NT2/D1 (cell line): Measurements from ENCODE around the gene SAP30.

Experiments used
- DNase-seq: peaks from one replicate; pipeline ENCODE4 v3.0.0-alpha.2; 2011; ENCODE audit warnings: low read depth, low spot score
- H3K27me3 ChIP-seq: 2 replicates; pipeline ENCODE4 v1.6.0; 2011; ENCODE audit warnings: mild to moderate bottlenecking; ENCODE audit not compliant: insufficient read length, insufficient read depth
- H3K36me3 ChIP-seq: 2 replicates; pipeline ENCODE4 v1.6.1; 2011; ENCODE audit warnings: mild to moderate bottlenecking, low read length, mixed read lengths; ENCODE audit not compliant: insufficient read depth, insufficient read length
- H3K4me1 ChIP-seq: 2 replicates; pipeline ENCODE4 v1.5.1; 2011; ENCODE audit not compliant: insufficient read depth, insufficient read length
- H3K4me3 ChIP-seq: 2 replicates; pipeline ENCODE4 v1.5.1; 2011; ENCODE audit warnings: low read depth; ENCODE audit not compliant: insufficient read length
- H3K9ac ChIP-seq: 2 replicates; pipeline ENCODE4 v1.6.0; 2011; ENCODE audit warnings: low read depth; ENCODE audit not compliant: insufficient read length
- H3K9me3 ChIP-seq: 2 replicates; pipeline ENCODE4 v1.5.1; 2011; ENCODE audit warnings: mild to moderate bottlenecking, low read length; ENCODE audit not compliant: insufficient read depth
- SUZ12 ChIP-seq: IDR thresholded peaks from 2 replicates; pipeline ENCODE4 v1.6.1; 2011; ENCODE audit not compliant: insufficient read length, insufficient read depth; ENCODE audit errors: extremely low read depth
- YY1 ChIP-seq: IDR thresholded peaks from 2 replicates; pipeline ENCODE4 v1.6.1; 2011; ENCODE audit not compliant: insufficient read length, insufficient read depth
- ZNF274 ChIP-seq: IDR thresholded peaks from 2 replicates; pipeline ENCODE4 v1.6.1; 2011; ENCODE audit warnings: mild to moderate bottlenecking, low read depth, low read length

SAP30 gene

GRCh38 chr4:173405840-173406606 lies 35.3 kb downstream of the SAP30 start:
- Histone ChIP-seq H3K9me3 (no peaks in the 10 kb centered on the region), H3K4me1 (no peaks in the 10 kb centered on the region), H3K36me3 (no peaks in the 10 kb centered on the region), H3K27me3 (no peaks in the 10 kb centered on the region), H3K4me3 (no peak overlapping the region), H3K9ac (no peak overlapping the region)
- no peak for DNase-seq
- TF ChIP-seq ZNF274 (no peak), SUZ12 (no peak), YY1 (no peak)

GRCh38 chr4:173410079-173410478 lies 39.3 kb downstream of the SAP30 start:
- no peak for DNase-seq
- Histone ChIP-seq H3K36me3 (no peaks in the 10 kb centered on the region), H3K4me1 (no peaks in the 10 kb centered on the region), H3K9ac (no peak overlapping the region), H3K27me3 (no peaks in the 10 kb centered on the region), H3K4me3 (no peak overlapping the region), H3K9me3 (no peaks in the 10 kb centered on the region)
- TF ChIP-seq YY1 (no peak), ZNF274 (no peak), SUZ12 (no peak)

- Histone ChIP-seq H3K4me1 (no peaks in the 10 kb centered on the region), H3K9me3 (no peaks in the 10 kb centered on the region), H3K9ac (no peak overlapping the region), H3K27me3 (no peaks in the 10 kb centered on the region), H3K4me3 (no peak overlapping the region), H3K36me3 (no peaks in the 10 kb centered on the region)
- DNase-seq, result no peak
- TF ChIP-seq YY1, result no peak
- TF ChIP-seq ZNF274, result no peak
Observed at GRCh38 chr4:173411106-173411693, 40.4 kb downstream of the SAP30 start.

GRCh38 chr4:173413036-173413435 lies 42.3 kb downstream of the SAP30 start:
- Histone ChIP-seq H3K4me3 (no peak overlapping the region), H3K9me3 (no peaks in the 10 kb centered on the region), H3K27me3 (no peaks in the 10 kb centered on the region), H3K4me1 (no peaks in the 10 kb centered on the region), H3K9ac (no peak overlapping the region), H3K36me3 (no peaks in the 10 kb centered on the region)
- DNase-seq, result no peak
- TF ChIP-seq YY1 (no peak), SUZ12 (no peak), ZNF274 (no peak)

GRCh38 chr4:173414456-173414855 lies 43.7 kb downstream of the SAP30 start:
- H3K9ac ChIP-seq, result no peak overlapping the region
- no peaks in the 10 kb centered on the region for H3K9me3 ChIP-seq
- no peak overlapping the region for H3K4me3 ChIP-seq
- DNase-seq, result no peak
- no peaks in the 10 kb centered on the region for H3K4me1 ChIP-seq
- no peaks in the 10 kb centered on the region for H3K36me3 ChIP-seq
- TF ChIP-seq YY1, result no peak
- no peak for TF ChIP-seq ZNF274
- TF ChIP-seq SUZ12, result no peak
- H3K27me3 ChIP-seq, result no peaks in the 10 kb centered on the region

- H3K27me3 ChIP-seq, result no peaks in the 10 kb centered on the region
- H3K9ac ChIP-seq, result no peak overlapping the region
- no peaks in the 10 kb centered on the region for H3K9me3 ChIP-seq
- H3K4me3 ChIP-seq, result no peak overlapping the region
- H3K36me3 ChIP-seq, result no peaks in the 10 kb centered on the region
- TF ChIP-seq ZNF274, result no peak
- no peak for TF ChIP-seq YY1
- no peak for TF ChIP-seq SUZ12
- H3K4me1 ChIP-seq, result no peaks in the 10 kb centered on the region
- no peak for DNase-seq
Observed at GRCh38 chr4:173415092-173415491, 44.3 kb downstream of the SAP30 start.

GRCh38 chr4:173415885-173416653 lies 45.3 kb downstream of the SAP30 start:
- H3K36me3 ChIP-seq, result no peaks in the 10 kb centered on the region
- no peak overlapping the region for H3K4me3 ChIP-seq
- no peak for TF ChIP-seq SUZ12
- no peak for TF ChIP-seq ZNF274
- TF ChIP-seq YY1, result no peak
- H3K27me3 ChIP-seq, result no peaks in the 10 kb centered on the region
- no peaks in the 10 kb centered on the region for H3K4me1 ChIP-seq
- DNase-seq, result no peak
- no peak overlapping the region for H3K9ac ChIP-seq
- no peaks in the 10 kb centered on the region for H3K9me3 ChIP-seq
